ENCODE results near the gene RHOB.
"Not testable (repeated sequence)": the region's sequence is repeated elsewhere in the genome, so short reads cannot be mapped to it uniquely, and the experiment has no call there.

RHOB gene

DNA sequence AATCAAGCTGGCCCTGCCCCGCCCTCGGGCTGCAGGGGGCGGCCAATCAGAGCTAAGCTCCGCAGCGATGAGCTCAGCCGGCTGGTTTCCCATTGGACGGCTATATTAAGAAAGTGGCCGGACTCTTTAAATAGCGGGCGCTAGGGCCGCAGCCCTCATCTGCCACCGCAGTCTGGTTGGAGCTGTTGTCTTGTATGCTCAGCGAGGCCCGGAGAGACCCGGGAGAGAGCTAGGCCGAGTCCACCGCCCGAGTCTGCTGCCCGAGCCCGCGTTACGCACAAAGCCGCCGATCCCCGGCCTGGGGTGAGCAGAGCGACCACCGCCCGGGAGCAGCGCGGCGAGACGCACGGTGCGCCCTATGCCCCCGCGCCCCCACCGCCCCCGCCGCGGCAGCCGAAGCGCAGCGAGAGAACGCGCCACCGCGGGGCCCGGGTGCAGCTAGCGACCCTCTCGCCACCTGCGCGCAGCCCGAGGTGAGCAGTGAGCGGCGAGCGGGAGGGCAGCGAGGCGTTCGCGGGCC, at the start of gene RHOB:
RHOB (plus strand) TSS at position 158 of the 520 bp plus-strand sequence. CDS start 392 bp downstream, outside the sequence.
- FAIRE-seq: peak; percentile 78

DNA sequence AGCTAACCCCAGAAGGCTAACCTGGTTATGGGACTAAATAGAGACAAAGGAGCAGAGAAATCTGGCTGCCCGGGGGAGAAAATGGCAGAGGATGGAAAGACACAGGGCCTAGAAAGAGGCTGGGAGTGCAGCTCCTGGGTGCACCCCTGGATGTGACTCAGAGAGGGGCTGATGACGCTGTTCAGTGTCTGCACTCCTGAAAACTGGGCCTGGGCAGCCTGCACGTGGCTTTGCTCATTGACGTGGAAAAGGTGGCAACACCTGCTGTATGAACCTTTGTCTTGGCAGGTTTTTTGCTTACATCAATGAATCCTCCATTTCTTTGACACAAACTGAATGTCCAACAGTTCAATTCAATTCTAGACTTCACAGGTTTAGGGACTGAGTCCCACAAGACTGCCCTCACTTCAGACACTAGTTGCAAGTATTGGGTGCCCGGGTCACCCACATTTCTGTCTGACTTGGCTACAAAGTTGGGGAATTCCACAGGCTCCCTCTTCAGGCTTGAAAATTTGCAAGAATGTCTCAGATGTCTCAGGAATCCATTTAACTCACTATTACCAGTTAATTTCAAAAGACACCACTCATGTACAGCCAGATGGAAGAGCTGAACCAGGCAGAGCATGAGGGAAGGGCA, 48.9 kb upstream of the RHOB start:
- FAIRE-seq: no peak
- DNase-seq (ENCODE audit: insufficient read length, low spot score): no peak

More for the DNA sequence above, at the start of gene RHOB:
- peak; percentile 98 for DNase-seq (ENCODE audit: insufficient read length, low spot score)

DNA sequence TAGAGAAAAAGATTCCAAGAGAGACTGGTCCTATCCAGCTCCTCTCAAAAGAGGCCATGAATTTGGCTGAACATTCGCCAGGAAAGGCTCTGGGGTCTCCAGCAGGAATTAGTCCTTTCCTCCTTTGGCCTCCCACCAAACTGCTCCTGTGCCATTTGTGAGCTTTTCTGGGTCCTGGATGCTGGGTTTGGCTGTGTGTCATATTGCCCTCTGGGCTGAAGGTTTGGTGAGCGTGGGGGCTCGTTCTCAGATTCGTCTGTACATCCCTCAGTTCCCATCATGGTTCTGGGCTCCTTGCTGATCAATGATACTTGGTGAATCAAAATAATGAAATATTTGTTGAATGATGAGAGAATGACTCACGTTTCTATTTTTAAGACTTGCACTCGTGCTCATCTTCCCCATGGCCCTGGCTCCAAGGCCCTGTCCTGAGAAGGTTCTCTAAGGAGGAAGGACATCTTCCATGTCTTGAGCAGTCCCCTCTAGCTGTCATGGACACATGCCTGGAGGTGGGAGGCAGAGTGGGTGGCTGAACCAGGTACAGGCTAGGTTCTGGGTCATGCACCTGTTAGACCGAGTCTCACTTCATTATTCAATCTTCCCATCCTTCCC, 47.8 kb upstream of the RHOB start:
- no peak for DNase-seq (ENCODE audit: insufficient read length, low spot score)
- FAIRE-seq: no peak

DNA sequence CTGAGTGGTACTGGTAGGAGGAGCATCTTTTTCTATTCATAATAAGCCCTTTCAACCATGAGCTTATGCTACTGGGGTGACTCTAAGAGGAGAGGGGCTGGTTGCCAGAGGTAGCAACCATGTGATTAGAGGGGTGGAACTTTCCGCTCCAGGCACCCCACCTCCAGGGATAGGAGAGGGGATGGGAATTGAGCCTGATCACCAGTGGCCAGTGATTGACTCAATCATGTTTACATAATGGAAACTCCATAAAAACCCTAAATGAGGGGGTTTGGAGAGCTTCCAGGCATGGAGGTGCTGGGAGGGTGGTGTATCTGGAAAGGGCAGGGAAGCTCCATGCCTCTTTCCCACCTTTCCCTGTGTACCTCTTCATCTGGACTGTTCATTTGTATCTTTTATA, 46.6 kb upstream of the RHOB start:
- DNase-seq (ENCODE audit: insufficient read length, low spot score) (no peak), FAIRE-seq (no peak)

DNA sequence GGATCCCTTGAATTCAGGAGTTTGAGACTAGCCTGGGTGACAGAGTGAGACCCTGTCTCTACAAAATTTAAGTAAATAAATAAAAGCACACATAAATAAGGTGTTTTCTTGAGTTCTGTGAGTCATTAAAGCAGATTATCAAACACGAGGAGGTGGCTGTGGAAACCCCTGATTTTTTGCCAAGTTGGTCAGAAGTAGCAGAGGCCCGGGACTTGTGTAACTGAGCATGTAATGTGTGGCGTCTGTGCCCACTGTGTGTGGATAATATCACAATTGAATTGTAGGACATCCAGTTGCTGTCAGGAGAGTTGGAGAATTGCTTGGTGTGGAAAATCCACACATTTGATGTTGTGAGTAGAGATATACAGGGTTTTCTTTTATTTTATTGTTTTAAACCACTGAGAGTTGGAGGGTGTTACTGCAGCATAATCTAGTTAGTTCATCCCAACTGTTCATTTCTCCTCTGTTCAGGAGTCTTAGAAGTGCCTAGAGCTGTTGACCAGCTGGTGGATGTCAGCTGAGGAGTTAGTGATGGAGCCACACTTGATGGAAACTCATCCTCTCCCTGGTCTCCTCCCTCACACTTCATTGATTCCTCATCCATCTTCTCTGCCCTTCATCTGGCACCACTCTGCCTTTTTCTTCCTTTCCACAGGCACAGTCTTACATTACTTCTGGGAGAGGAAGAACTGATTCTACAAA, 45.9 kb upstream of the RHOB start:
- FAIRE-seq (no peak), DNase-seq (ENCODE audit: insufficient read length, low spot score) (no peak)

DNA sequence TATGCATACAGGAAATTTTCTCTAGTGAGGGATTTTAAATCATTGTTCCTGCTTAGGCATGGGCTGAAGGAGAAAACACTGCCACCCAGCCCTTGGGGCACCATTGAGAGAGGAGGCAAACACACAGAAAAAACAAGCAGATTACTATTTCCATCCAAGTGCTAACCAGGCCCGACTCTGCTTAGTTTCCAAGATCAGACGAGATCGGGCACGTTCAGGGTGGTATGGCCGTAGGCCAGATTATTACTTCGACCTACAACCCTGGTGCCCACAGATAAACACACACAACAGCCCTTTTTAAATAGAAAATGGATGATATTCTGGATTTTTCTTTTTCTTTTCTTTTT, 45.4 kb upstream of the RHOB start:
- DNase-seq (ENCODE audit: insufficient read length, low spot score) (no peak), FAIRE-seq (no peak)

DNA sequence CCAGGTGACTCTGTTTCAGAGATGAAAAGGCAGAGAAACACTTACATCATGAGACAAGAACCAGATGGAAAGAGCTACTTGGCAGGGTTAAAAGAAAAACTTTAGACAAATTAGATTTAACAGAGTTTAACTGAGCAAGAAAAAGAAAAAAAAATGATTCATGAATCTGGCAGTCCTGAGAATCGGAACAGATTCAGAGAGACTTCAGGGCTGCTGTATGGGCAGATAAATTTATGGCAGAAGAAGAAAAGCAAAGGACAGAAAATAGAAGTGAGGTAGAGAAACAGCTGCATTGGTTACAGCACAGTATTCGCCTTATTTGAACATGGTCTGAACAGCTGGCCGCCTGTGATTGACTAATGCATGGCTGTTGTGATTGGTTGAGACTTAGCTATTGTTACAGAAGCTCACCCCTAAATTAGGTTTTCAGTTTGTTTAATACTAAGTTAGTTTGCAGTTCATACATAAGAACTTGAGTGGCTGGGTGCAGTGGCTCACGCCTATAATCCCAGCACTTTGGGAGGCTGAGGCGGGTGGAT, 43.0 kb upstream of the RHOB start:
- DNase-seq (ENCODE audit: insufficient read length, low spot score) (no peak), FAIRE-seq (no peak)

DNA sequence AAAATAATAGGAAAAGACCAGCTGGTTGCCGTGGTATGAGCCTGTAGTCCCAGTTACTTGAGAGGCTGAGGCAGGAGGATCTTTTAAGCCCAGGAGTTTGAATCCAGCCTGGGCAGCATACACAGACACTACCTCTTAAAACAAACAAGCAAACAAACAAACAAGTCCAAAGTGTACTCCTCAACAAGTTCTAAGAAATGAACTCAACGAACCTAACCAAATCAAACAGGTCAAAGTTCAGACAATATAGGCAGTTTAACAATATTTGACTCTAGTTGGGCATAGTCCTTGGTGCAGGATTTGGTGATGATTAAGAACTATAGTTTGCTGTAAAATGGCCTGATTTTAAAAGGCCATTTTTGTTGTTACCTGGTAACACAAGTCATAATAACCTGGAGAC, 41.9 kb upstream of the RHOB start:
- FAIRE-seq (no peak), DNase-seq (ENCODE audit: insufficient read length, low spot score) (no peak)

DNA sequence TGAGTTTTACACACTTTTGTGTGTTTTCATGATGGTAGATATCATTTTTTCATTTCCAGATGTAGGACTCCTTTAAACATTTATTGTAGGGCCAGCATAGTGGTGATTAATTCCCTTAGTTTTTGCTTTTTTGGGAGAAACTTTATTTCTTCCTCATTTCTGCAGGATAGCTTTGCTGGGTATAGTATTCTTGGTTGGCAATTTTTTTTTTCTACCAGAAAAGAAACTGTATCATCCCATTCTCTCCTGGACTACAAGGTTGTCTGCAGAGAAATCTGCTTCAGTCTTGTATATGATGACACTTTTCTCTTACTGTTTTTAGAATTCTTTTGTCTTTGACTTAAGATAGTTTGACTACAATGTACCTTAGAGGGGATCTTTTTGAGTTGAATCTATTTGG, 37.8 kb upstream of the RHOB start:
- FAIRE-seq: no peak
- DNase-seq (ENCODE audit: insufficient read length, low spot score): no peak

DNA sequence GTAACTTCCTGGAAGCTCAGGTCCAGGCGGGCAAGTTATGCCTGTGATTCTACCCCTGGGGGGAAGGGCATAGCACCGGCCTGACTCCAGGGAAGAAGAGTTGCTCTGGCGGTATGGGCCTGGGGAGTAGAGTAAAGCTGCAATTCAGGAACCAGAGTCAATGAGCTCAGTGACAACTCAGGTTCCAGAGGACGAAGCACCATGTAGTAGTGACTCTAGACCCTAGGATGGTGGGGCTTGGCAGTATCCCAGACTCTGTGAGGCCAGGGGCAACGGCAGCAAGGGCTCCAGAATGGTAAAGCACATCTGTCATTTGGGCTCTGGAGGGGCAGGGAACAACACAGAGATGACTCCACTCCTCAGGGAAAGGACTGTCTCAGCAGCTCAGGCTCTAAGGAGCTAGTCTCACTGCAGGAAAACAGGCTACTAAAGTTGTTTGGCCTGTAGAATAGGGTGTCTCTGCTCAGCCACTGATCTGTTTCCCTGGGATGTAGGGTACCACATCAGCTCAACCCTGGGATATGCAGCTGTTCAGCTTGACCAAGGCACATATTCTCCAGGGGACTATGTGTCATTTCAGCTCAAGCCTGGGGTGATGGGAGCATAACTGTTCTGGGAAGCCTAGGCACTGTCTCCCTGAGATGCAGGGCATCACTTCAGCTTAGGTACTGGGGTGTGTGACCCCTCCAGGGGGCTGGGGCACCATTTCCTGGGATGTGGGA, 36.2 kb upstream of the RHOB start:
- FAIRE-seq: no peak

DNA sequence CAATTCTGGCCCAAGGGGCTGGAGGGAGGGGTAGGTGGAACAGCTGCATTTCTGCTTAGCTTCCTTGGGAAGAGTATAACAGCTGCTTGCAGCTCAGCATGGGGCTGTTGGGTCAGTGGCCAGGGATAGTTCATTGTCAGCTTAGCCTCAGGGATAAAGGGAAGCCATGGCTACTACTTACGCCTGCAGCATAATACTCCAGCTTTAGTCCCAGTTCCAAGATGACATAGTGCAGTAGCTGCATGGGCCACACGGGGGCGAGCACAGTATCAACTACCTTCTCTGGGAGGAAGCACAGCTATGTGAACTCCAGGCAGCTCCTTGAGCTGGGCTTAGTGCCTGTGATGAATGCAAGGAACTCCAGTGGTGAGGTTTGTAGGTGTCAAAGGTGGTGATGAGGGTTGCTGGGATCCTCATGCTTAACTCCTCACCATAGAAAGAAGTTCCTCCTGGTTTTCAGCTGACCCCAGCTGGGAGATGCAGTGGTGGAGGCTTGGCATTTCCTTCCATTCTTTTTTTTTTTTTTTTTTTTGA, 35.4 kb upstream of the RHOB start:
- DNase-seq (ENCODE audit: insufficient read length, low spot score) (peak; percentile 58), FAIRE-seq (peak; percentile 97)

More for the DNA sequence above, 36.2 kb upstream of the RHOB start:
- no peak for DNase-seq (ENCODE audit: insufficient read length, low spot score)

DNA sequence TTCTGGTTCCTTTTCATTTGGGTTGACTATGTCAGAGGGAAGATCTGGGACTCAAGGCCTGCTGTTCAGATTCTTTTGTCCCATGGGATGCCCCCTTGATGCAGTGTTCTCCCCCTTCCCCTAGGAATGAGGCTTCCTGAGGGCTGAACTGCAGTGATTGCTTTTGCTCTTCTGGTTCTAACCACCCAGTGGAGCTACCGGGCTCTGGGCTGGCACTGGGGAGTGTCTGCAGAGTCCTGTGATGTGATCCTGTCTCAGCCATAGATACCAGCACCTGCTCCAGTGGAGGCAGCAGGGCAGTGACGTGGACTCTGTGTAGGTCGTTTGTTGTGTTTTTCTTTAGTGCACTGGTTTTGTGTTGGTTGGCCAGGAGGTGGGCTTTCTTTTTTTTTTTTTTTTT, 32.1 kb upstream of the RHOB start:
- FAIRE-seq (no peak), DNase-seq (ENCODE audit: insufficient read length, low spot score) (no peak)

DNA sequence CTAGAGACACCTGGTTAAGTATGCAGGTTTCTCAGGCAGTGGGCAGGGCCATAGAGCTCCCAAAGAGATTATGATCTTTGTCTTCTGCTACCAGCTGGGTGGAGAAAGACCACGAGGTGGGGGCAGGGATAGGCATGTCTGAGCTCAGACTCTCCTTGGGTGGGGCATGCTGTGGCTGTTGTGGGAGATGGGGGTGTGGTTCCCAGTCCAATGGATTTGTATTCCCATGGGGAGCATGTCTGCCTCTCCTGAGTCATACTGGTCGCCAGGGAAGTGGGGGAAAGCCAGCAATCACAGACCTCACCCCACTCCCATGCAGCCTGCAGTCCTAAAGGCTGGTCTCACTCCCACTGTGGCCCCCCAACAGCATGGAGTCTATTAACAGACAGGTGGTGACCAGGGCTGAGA, 31.4 kb upstream of the RHOB start:
- DNase-seq (ENCODE audit: insufficient read length, low spot score) (no peak), FAIRE-seq (no peak)

DNA sequence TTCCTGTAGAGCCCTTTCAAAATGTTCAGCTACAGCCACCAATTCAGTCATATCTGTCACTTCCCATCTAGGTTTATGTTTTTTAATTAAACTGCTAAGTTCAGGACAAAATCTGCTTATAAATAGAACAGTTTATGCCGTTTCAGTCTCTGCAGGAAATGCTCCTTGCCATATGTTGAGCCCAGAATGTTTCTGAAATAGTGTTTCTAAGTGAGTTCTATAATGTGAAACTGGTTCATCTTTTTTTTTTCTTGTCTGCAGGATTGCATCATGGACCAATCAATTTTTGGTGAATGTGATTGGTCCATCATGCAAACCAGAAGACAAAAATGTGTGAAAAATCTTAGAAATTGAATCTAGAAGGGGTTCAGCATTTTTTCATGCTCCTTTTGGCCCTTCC, 30.2 kb upstream of the RHOB start:
- no peak for FAIRE-seq
- no peak for DNase-seq (ENCODE audit: insufficient read length, low spot score)

DNA sequence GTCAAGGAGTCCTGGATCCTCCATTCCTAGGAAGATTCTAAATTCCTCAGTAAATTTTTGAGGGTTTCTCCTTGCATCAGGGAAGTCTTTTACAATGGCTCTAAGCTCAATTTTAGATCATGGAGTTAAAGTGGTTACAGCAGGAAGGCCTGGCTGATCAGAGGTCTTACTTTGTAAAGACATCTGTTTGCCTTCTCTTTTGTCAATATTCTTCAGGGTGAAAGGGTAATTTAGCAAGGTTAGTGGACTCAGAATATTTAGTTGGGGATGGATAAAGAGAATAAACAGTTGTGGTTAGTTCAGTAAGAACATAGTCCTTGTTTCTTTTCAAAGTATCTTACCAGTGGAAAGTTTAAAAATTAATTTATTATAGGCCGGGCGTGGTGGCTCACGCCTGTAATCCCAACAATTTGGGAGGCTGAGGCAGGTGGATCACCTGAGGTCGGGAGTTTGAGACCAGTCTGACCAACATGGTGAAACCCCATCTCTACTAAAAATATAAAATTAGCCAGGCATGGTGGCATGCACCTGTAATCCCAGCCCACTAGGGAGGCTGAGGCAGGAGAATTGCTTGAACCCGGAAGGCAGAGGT, 29.5 kb upstream of the RHOB start:
- not testable (repeated sequence) for FAIRE-seq

DNA sequence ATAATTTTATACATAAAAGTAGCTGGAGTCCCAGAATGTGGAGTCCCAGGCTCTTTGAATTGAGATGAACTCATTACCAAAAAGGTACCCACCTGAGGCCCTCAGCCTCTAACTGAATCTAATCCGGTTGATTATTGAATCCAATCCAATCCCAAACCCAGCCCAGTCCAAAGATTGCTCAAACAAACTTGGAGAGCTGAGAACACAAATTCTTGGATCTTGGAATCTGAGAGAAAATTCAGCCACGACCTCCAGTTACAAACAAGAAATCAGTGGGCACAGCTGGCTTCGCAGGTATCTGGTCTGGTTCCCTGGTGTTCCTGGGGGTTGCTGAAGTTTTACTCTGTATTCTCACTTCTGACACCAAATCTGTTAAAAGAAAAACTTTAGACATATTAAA, 28.4 kb upstream of the RHOB start:
- no peak for DNase-seq (ENCODE audit: insufficient read length, low spot score)
- FAIRE-seq: no peak

More for the DNA sequence above, 29.5 kb upstream of the RHOB start:
- not testable (repeated sequence) for DNase-seq (ENCODE audit: insufficient read length, low spot score)

DNA sequence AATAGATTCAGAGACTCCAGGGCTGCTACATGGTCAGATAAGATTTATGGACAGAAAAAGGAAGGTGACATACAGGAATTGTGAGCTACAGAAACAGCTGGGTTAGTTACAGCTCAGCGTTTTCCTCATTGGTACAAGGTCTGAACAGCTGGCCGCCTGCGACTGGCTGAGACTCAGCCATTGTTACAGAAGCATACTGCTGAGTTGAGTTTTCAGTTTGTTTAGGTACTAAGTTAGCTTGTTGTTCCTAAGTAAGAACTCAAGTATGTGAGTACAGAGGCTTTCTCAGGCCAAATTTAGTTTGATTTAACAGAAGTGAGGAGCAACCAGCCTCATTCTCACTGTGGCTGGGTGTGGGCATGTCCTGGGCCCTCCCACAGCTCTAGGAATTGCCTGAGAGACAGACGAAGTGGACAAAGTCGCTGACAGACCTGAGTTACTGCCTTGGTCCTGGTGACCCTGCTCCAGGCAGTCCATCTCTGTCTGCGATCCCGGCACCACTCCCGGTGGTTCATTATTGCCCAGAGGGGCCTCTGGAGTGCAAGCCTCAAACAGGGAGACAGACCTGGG, 27.8 kb upstream of the RHOB start:
- DNase-seq (ENCODE audit: insufficient read length, low spot score) (no peak), FAIRE-seq (no peak)

DNA sequence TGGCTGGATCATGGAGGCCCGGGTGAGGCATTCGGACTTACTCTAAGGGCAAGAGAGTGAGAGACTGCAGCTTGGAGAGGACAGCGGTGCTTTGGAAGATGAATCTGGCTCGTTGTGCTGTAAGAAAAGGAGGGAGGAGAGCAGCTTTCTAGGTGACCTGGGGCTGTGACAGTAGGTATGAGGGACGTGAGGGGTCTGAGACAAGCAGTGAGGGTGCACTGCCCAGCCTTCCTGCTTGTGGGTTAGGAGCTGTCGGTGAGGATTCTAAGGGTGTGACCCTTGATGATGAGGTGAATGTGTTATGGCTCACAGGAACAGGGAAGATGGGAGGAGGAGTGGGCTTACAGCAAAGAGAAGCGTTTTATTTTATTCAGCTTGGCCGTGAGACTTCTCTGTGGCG, 27.1 kb upstream of the RHOB start:
- no peak for DNase-seq (ENCODE audit: insufficient read length, low spot score)
- no peak for FAIRE-seq

DNA sequence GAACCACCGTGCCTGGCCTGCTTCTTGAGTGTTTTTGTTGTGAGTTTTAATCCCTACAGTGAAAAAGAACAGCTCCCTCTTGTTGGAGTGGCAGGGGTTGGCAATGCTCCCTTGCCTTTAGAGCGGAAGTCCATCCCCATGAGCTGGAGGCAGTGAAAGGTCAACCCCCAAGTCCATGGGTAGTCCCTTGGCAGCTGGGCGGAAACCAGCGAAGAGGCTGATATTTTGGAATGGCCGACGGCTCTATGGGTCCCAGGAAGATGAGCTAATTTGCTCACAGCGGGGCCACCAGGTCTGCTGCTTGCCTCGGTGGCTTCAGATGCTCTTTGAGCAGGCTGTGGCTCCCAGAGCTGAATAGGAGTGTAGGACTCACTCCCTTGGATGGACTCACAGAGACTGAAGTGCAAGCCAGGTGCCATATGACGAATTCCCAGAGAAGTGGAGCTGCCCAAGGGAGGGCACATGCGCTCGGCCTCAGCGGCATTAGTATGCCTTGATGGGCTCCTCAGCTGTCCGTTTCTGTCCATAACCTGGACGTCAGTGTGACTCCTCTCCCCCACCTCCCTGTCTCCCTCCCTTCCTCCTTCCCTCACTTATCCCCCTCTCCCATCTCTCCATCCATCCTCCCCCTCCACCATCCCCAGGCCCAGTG, 25.4 kb upstream of the RHOB start:
- FAIRE-seq: no peak

DNA sequence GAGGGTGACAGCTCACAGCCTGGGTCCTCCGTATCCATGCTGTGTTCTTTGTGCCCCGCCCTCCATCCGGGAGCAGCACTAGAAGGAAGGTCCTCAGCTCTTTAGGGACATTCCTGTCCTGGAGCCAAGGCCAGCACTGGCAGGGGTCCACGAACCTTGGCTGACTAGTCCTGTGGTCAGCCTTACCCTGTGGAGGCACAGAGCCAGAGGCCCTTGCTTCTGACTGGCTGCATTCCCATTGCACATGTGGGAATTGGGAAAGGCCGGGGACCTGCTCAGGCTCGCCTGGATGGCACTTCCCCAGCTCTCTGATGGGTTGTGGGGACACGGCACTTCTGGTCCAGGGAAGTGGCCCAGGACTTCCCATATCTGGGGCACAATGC, 24.9 kb upstream of the RHOB start:
- DNase-seq (ENCODE audit: insufficient read length, low spot score) (no peak), FAIRE-seq (no peak)

More for the DNA sequence above, 25.4 kb upstream of the RHOB start:
- no peak for DNase-seq (ENCODE audit: insufficient read length, low spot score)

Measured in GM19239 (cell line).